Thyroid gland (tissue), 4 donors: ENCODE measurements around the gene EFCAB8. TPM values are rescaled to one million over a fixed set of nuclear protein-coding genes. Genes with fewer than 3 reads are reported as not detected.

Source experiments
- DNase-seq, 2 donors: peaks; one replicate each; pipeline ENCODE4 v3.0.0-alpha.2; 2019
- H3K27ac ChIP-seq, 3 donors: fragments of 200-600 bp; sonication (generic); 1 replicate in 2 of 3; 2 replicates in 1 of 3; pipeline ENCODE4 v1.5.1; 2016 to 2019; ENCODE audit warnings: mild to moderate bottlenecking in 1 of 3, moderate library complexity in 1 of 3
- H3K27me3 ChIP-seq: fragments of 200-600 bp; sonication (generic); one replicate; pipeline ENCODE4 v1.5.1; 2019
- H3K36me3 ChIP-seq, 2 donors: fragments of 200-600 bp; sonication (generic); one replicate each; pipeline ENCODE4 v1.5.1; 2016 to 2019
- H3K4me1 ChIP-seq, 2 donors: fragments of 200-600 bp; sonication (generic); one replicate each; pipeline ENCODE4 v1.5.1; 2017 to 2019
- H3K4me3 ChIP-seq, 3 donors: fragments of 200-600 bp; sonication (generic); replicated peaks in 1 of 3; 1 replicate in 2 of 3; 2 replicates in 1 of 3; pipeline ENCODE4 v1.5.1; 2016; ENCODE audit warnings: mild to moderate bottlenecking in 1 of 3
- H3K9me3 ChIP-seq: fragments of 200-600 bp; sonication (generic); one replicate; pipeline ENCODE4 v1.5.1; 2017
- CTCF ChIP-seq, 6 experiments: fragments of 200-600 bp in 3 of 6; fragments of 450-650 bp in 3 of 6; sonication (generic) in 3 of 6; IDR thresholded peaks; one replicate each; pipeline ENCODE4 v1.5.1; 2016 to 2019; ENCODE audit warnings: antibody characterized with exemption in 6 of 6, mild to moderate bottlenecking in 2 of 6, inconsistent platforms in 1 of 6, moderate library complexity in 1 of 6
- POLR2A ChIP-seq, 2 donors: fragments of 450-650 bp; IDR thresholded peaks; one replicate each; pipeline ENCODE4 v1.6.1; 2017; ENCODE audit warnings: antibody characterized with exemption in 2 of 2, mild to moderate bottlenecking in 2 of 2, moderate library complexity in 1 of 2
- WGBS, 2 donors: methylation state at CpG; one replicate each; pipeline ENCODE4 v1.1.5; 2017; 5-methylcytosine and 5-hydroxymethylcytosine counted together
- intact Hi-C: fragments of 100-400 bp; cut with DNase I; formaldehyde crosslinking; loops from one replicate; pipeline ENCODE4 v1.15.1; 2023
- total RNA-seq, 4 donors: library from RNA; depleted of rRNA; stranded (reverse); fragments of >200 nt; gene quantifications; one replicate each; pipeline ENCODE4 v1.2.3, GENCODE V29; 2016

EFCAB8 gene
- total RNA-seq, 4 donors from 2014 or later: 0.27 to 2.3 TPM; not detected in 2

GRCh38 chr20:32980131-32980941 lies 121.6 kb downstream of the EFCAB8 start:
- peak; percentile 90 to 94 for DNase-seq
- no peaks in the 10 kb centered on the region for H3K27me3 ChIP-seq
- H3K36me3 ChIP-seq: no peaks in the 10 kb centered on the region
- peaks cover 6 to 8% of the 10 kb centered on the region in 2 donors for H3K4me1 ChIP-seq
- WGBS, 2 donors: 78 to 83% methylated on average over 8 to 12 of the region's 19 CpGs
- intact Hi-C loops: no loop called here
- H3K4me3 ChIP-seq: no peak overlapping the region
- no peaks in the 10 kb centered on the region for H3K9me3 ChIP-seq
- TF ChIP-seq CTCF (IDR thresholded peaks at IDR 0.05) (no peak), POLR2A (IDR thresholded peaks at IDR 0.05) (no peak)
- no peak overlapping the region for H3K27ac ChIP-seq

- WGBS, 2 donors: 89 to 93% methylated on average over 6 of the region's 6 CpGs
- intact Hi-C loops: no loop called here
- Histone ChIP-seq H3K4me1 (peaks cover 6 to 8% of the 10 kb centered on the region in 2 donors), H3K27ac (no peak overlapping the region), H3K9me3 (no peaks in the 10 kb centered on the region), H3K4me3 (no peak overlapping the region), H3K36me3 (no peaks in the 10 kb centered on the region), H3K27me3 (no peaks in the 10 kb centered on the region)
- no peak for TF ChIP-seq POLR2A (IDR thresholded peaks at IDR 0.05)
- TF ChIP-seq CTCF (IDR thresholded peaks at IDR 0.05): no peak
- DNase-seq: no peak
These were observed 122.3 kb downstream of the EFCAB8 start for GRCh38 chr20:32980990-32981389.

GRCh38 chr20:32982617-32983458 lies 124.1 kb downstream of the EFCAB8 start:
- TF ChIP-seq CTCF (IDR thresholded peaks at IDR 0.05) (no peak), POLR2A (IDR thresholded peaks at IDR 0.05) (no peak)
- Histone ChIP-seq H3K9me3 (no peaks in the 10 kb centered on the region), H3K36me3 (no peaks in the 10 kb centered on the region), H3K4me3 (no peak overlapping the region), H3K27ac (peak overlapping the region in 1 of 3 donors; percentile 24), H3K27me3 (no peaks in the 10 kb centered on the region), H3K4me1 (peaks cover 6 to 8% of the 10 kb centered on the region in 2 donors)
- DNase-seq: peak; percentile 90 to 93
- 36 to 53% methylated on average over 5 to 10 of the region's 10 CpGs for WGBS, 2 donors
- intact Hi-C loops: no loop called here

- Histone ChIP-seq H3K4me1 (peaks cover 6 to 8% of the 10 kb centered on the region in 2 donors), H3K27me3 (no peaks in the 10 kb centered on the region), H3K27ac (no peak overlapping the region), H3K4me3 (no peak overlapping the region), H3K9me3 (no peaks in the 10 kb centered on the region), H3K36me3 (no peaks in the 10 kb centered on the region)
- TF ChIP-seq CTCF (IDR thresholded peaks at IDR 0.05): no peak
- no peak for TF ChIP-seq POLR2A (IDR thresholded peaks at IDR 0.05)
- no peak for DNase-seq
- 88 to 90% methylated on average over 12 of the region's 12 CpGs for WGBS, 2 donors
- intact Hi-C loops: no loop called here
These were observed 124.9 kb downstream of the EFCAB8 start for GRCh38 chr20:32983459-32984112.
